GM19193 (cell line): Measurements from ENCODE around the gene PPP1CA.

Source experiments
- POLR2A ChIP-seq: IDR thresholded peaks from 4 replicates; pipeline ENCODE4 v1.6.1; 2011; ENCODE audit not compliant: insufficient read depth, insufficient read length; ENCODE audit errors: extremely low read depth

PPP1CA gene

DNA sequence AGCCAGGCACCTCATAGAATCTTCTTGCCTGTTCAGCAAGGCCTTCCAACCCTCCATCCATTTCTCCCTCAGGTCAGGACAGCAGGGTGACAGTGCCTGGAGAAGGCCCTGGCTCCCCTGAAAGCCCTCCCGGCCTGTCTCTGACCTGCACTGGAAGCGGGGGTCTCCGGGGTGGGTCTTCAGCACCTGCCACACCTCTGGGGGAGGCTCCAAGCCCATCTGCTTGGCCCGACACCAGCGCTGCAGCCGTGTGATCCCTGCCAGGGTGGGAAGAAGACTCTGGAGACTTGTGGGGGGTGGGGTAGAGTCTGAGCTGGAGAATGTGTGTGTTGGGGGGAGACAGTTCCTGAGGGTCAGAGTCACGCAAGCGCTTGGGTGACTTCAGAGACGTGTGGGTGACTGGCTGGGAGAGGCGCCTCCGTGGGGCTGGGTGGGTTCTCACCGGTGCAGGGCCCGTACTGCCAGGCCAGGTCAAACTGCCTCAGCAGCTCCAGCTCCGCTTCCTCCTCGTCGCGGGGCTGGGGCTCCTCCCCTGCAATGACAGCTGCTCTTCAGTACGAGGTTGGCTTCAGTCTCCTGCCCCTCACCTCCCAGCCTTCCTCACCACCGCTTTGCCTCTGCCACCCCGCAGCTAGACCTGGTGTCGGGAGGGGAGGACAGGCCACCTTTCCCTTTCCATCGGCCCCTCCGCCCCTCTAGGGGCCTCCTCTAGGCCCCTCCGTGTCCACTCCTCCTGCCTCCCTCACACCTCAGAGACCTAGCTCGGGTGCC lies 48.9 kb downstream of the PPP1CA start:
- no peak for TF ChIP-seq POLR2A

DNA sequence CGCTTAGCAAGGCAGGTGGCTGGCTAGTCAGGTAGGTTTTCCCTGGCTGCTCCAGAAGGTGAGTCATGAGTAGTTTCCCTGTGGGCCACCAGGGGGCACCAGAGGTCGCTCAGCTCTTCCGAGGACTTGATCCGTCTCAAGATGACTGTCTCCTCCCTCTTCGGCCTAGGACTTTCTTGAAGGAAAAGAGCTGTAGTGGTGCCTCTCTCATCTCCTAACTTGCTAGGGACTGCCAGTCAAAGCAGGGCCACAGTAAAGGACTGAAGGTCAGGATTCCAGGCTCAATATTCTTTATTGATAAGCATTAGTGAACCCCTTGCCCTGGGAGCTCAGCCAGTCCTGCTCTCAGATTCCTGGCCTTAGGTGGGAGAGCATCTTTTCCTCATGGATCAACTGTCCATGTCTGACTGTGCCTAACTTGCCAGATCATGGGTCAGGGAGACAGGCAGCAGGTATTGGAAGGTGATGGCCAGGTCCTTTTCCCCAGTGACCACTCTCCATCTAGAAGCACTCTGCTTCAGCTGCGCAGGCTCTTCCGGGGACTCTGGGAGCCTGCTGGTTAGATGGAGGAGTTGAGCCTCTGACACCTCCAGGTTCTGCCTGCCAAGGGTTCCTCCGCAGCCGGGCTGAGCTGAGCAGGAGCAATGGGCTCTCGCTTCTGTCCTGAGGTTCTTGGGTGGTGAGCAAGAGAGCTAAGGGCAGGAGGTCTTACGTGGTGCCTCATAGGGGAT lies 50.2 kb downstream of the PPP1CA start:
- TF ChIP-seq POLR2A = no peak

GRCh38 chr11:67349928-67350465 lies 51.7 kb downstream of the PPP1CA start:
- no peak for TF ChIP-seq POLR2A

DNA sequence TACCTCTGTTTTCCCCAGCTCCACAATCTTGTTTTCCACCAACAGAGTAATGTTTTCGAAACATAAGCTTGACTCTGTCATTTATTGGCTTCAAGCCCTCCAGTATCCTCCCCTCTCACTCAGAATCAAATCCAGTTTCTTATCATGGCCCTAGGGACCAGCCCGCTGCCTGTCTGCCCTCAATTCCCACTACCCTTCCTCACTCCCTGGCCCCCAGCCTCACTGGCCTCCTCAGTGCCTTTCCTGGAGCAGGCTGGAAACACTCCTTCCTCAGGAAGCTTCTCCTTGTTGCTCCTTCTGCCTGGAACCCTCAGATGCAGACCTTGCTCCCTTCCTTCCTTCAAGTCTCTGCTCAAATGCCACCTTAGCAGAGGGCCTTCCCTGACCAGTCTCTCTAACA lies 52.2 kb downstream of the PPP1CA start:
- no peak for TF ChIP-seq POLR2A

GRCh38 chr11:67349036-67349435 lies 52.6 kb downstream of the PPP1CA start:
- no peak for TF ChIP-seq POLR2A
